ENCODE data around the gene MOCS1. TPM values are rescaled to one million over a fixed set of nuclear protein-coding genes. Genes with fewer than 3 reads are reported as not detected.

The MOCS1 gene
- polyA plus RNA-seq, 3 donors from 2014 or later: 0.39 to 0.93 (median 0.59) TPM

DNA sequence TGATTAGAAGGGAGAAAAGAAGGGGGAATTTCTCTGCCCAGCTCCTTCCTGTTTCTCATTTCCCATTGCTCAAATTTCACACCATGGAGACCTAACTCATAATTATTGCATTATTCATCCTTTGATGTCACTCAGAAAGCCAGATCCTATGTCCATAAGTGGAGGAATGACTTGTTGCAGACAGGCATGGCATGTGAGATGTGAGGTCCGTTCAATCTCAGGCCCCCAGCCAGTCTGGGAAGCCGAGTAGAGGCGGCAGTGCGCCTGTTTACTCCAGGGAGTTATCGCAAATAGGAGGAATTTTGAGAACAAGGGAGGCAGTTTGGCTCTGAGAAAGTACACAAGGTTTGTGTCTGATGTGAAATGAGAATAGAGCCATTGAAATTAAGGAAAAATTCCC lies 26.9 kb upstream of the MOCS1 start:
- H3K4me3 Mint-ChIP-seq: no peak overlapping the region
- DNase-seq: no peak
- no peak overlapping the region for H3K27ac Mint-ChIP-seq
- peaks cover 0 to 3% (median 0%) of the 10 kb centered on the region in 6 donors for H3K9me3 Mint-ChIP-seq
- H3K4me1 Mint-ChIP-seq: no peaks in the 10 kb centered on the region
- peaks cover 4 to 16% (median 11%) of the 10 kb centered on the region in 3 donors for H3K27me3 Mint-ChIP-seq (ENCODE audit: low read depth in 3 of 3)
- H3K36me3 Mint-ChIP-seq: no peaks in the 10 kb centered on the region

GRCh38 chr6:39958947-39959346 lies 24.7 kb upstream of the MOCS1 start:
- Mint-ChIP-seq H3K4me3 (no peak overlapping the region), H3K27ac (no peak overlapping the region), H3K4me1 (no peaks in the 10 kb centered on the region), H3K36me3 (no peaks in the 10 kb centered on the region), H3K27me3 (ENCODE audit: low read depth in 3 of 3) (peaks cover 4 to 12% (median 10%) of the 10 kb centered on the region in 3 donors), H3K9me3 (peaks cover 0 to 3% (median 0%) of the 10 kb centered on the region in 6 donors)
- DNase-seq: no peak

DNA sequence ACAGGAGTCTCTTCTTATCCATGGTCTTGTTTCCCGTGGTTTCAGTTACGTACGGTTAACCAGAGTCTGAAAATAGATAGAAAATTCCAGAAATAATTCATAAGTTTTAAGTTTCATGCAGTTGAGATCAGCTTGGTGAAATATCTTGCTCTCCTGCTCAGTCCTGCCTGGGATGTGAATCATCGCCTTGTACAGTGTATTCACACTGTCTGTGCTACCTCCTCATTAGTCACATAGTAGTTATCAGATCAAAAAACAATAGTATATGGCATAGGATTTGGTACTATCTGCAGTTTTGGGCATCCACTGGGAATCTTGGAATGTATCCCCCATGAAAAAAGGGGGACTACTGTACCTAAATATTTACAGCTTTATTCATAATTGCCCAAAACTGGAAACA lies 22.7 kb upstream of the MOCS1 start:
- peaks cover 0 to 3% (median 0%) of the 10 kb centered on the region in 6 donors for H3K9me3 Mint-ChIP-seq
- H3K4me3 Mint-ChIP-seq: no peak overlapping the region
- H3K27me3 Mint-ChIP-seq (ENCODE audit: low read depth in 3 of 3): peaks cover 2 to 10% (median 4%) of the 10 kb centered on the region in 3 donors
- no peaks in the 10 kb centered on the region for H3K4me1 Mint-ChIP-seq
- H3K36me3 Mint-ChIP-seq: no peaks in the 10 kb centered on the region
- no peak for DNase-seq
- no peak overlapping the region for H3K27ac Mint-ChIP-seq

- H3K27me3 Mint-ChIP-seq (ENCODE audit: low read depth in 3 of 3): peaks cover 0 to 4% (median 2%) of the 10 kb centered on the region in 3 donors
- H3K4me3 Mint-ChIP-seq: no peak overlapping the region
- H3K4me1 Mint-ChIP-seq: no peaks in the 10 kb centered on the region
- no peak overlapping the region for H3K27ac Mint-ChIP-seq
- no peaks in the 10 kb centered on the region for H3K9me3 Mint-ChIP-seq
- no peak for DNase-seq
- no peaks in the 10 kb centered on the region for H3K36me3 Mint-ChIP-seq
These were observed 18.9 kb upstream of the MOCS1 start for GRCh38 chr6:39953076-39953618.

- H3K9me3 Mint-ChIP-seq: no peaks in the 10 kb centered on the region
- no peaks in the 10 kb centered on the region for H3K4me1 Mint-ChIP-seq
- no peak overlapping the region for H3K27ac Mint-ChIP-seq
- no peak for DNase-seq
- H3K27me3 Mint-ChIP-seq (ENCODE audit: low read depth in 3 of 3): peaks cover 0 to 2% (median 2%) of the 10 kb centered on the region in 3 donors
- H3K36me3 Mint-ChIP-seq: no peaks in the 10 kb centered on the region
- no peak overlapping the region for H3K4me3 Mint-ChIP-seq
These were observed 17.9 kb upstream of the MOCS1 start for GRCh38 chr6:39952167-39952566.

- no peaks in the 10 kb centered on the region for H3K9me3 Mint-ChIP-seq
- no peaks in the 10 kb centered on the region for H3K4me1 Mint-ChIP-seq
- peaks cover 0 to 2% (median 2%) of the 10 kb centered on the region in 3 donors for H3K27me3 Mint-ChIP-seq (ENCODE audit: low read depth in 3 of 3)
- H3K36me3 Mint-ChIP-seq: no peaks in the 10 kb centered on the region
- DNase-seq: no peak
- H3K4me3 Mint-ChIP-seq: no peak overlapping the region
- no peak overlapping the region for H3K27ac Mint-ChIP-seq
These were observed 17.5 kb upstream of the MOCS1 start for GRCh38 chr6:39951716-39952115.

- peaks cover 0 to 4% (median 2%) of the 10 kb centered on the region in 3 donors for H3K27me3 Mint-ChIP-seq (ENCODE audit: low read depth in 3 of 3)
- DNase-seq: no peak
- no peak overlapping the region for H3K4me3 Mint-ChIP-seq
- no peaks in the 10 kb centered on the region for H3K4me1 Mint-ChIP-seq
- H3K27ac Mint-ChIP-seq: no peak overlapping the region
- H3K9me3 Mint-ChIP-seq: no peaks in the 10 kb centered on the region
- H3K36me3 Mint-ChIP-seq: no peaks in the 10 kb centered on the region
These were observed 16.9 kb upstream of the MOCS1 start for GRCh38 chr6:39951191-39951590.

DNA sequence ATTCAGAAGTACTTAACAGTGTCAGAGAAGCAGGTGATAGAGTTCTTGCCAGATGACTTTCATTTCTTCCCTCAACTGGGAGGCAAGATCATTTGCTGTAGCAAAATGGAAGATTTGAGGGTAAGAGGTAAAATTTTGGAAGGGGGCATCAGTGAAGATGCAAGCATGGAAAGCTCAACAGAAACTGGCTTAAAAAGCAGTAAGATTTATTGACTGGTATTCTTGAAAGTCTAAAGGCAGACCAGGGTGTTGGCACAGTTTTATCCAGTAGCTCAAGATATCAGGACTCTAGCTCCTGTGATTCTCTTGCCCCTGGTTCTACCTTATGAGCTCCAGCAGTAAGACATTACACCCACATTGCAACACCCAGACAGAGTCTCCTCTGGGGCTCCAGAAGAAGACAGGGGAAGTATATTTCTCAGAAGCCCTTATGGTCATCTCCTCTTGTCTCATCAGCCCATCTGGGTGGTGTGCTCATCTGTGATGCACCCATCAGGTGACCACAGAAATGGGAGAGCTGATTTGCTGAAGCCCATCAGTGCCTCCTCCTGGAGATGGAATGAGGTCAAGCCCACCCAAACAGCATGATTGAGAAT lies 16.0 kb upstream of the MOCS1 start:
- H3K9me3 Mint-ChIP-seq: no peaks in the 10 kb centered on the region
- H3K36me3 Mint-ChIP-seq: no peaks in the 10 kb centered on the region
- peaks cover 0 to 2% (median 2%) of the 10 kb centered on the region in 3 donors for H3K27me3 Mint-ChIP-seq (ENCODE audit: low read depth in 3 of 3)
- H3K27ac Mint-ChIP-seq: no peak overlapping the region
- DNase-seq: no peak
- no peak overlapping the region for H3K4me3 Mint-ChIP-seq
- no peaks in the 10 kb centered on the region for H3K4me1 Mint-ChIP-seq

GRCh38 chr6:39948199-39948791 lies 14.0 kb upstream of the MOCS1 start:
- no peak overlapping the region for H3K4me3 Mint-ChIP-seq

DNA sequence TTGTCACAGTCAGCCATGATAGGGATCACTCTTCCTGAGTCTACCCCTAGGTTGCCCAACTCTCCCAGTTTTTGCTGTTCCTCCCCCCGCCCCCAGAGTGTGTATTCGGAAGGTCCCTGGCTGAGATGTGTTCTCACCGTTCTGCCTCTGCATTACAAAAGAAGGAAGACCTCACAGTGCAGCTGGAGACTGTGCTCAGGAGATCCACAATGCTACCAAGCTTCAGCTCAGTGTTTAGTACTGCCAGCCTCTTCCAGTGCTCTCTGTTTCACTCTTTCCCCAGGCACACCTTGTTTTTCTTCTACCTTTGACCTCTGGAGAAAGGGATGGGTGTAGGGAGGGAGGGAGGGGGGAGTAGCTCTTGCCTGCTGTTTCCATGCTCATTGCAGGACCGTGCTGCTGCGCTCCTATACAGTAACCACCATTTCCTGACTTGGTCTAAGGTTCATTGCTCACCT lies 13.4 kb upstream of the MOCS1 start:
- no peak overlapping the region for H3K27ac Mint-ChIP-seq
- H3K27me3 Mint-ChIP-seq (ENCODE audit: low read depth in 3 of 3): peaks cover 0 to 5% (median 2%) of the 10 kb centered on the region in 3 donors
- DNase-seq: no peak
- H3K4me1 Mint-ChIP-seq: no peaks in the 10 kb centered on the region
- no peaks in the 10 kb centered on the region for H3K36me3 Mint-ChIP-seq
- no peaks in the 10 kb centered on the region for H3K9me3 Mint-ChIP-seq
- no peak overlapping the region for H3K4me3 Mint-ChIP-seq

More at GRCh38 chr6:39948199-39948791, 14.0 kb upstream of the MOCS1 start:
- DNase-seq: no peak
- Mint-ChIP-seq H3K27ac (no peak overlapping the region), H3K27me3 (ENCODE audit: low read depth in 3 of 3) (peaks cover 0 to 3% (median 2%) of the 10 kb centered on the region in 3 donors), H3K9me3 (no peaks in the 10 kb centered on the region), H3K36me3 (no peaks in the 10 kb centered on the region), H3K4me1 (no peaks in the 10 kb centered on the region)

GRCh38 chr6:39945626-39946025 lies 11.4 kb upstream of the MOCS1 start:
- Mint-ChIP-seq H3K36me3 (no peaks in the 10 kb centered on the region), H3K4me3 (no peak overlapping the region), H3K9me3 (no peaks in the 10 kb centered on the region), H3K27ac (no peak overlapping the region), H3K4me1 (no peaks in the 10 kb centered on the region), H3K27me3 (ENCODE audit: low read depth in 3 of 3) (peaks cover 2 to 5% (median 2%) of the 10 kb centered on the region in 3 donors)
- no peak for DNase-seq

GRCh38 chr6:39942903-39943580 lies 8.8 kb upstream of the MOCS1 start:
- H3K9me3 Mint-ChIP-seq: no peaks in the 10 kb centered on the region
- no peaks in the 10 kb centered on the region for H3K4me1 Mint-ChIP-seq
- DNase-seq: no peak
- H3K27ac Mint-ChIP-seq: no peak overlapping the region
- peaks cover 5 to 10% (median 6%) of the 10 kb centered on the region in 3 donors for H3K27me3 Mint-ChIP-seq (ENCODE audit: low read depth in 3 of 3)
- no peaks in the 10 kb centered on the region for H3K36me3 Mint-ChIP-seq
- H3K4me3 Mint-ChIP-seq: no peak overlapping the region

DNA sequence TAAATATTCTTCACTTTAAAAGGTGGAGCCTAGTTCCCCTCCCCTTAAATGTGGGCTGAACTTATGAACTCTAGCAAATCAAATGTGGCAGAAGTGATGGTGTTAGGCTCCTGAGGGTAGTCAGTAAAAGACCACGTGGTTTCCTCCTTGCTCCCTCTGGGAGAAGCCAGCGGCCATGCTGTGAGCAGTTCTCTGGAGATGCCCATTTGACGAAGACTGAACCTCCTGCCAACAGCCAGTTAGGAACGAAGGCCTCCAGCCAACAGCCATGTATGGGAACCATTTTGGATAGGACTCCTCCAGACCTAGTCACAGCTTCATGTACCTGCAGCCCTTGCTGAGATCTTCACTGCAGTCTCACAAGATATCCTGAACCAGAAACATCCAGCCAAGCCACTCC lies 7.6 kb upstream of the MOCS1 start:
- Mint-ChIP-seq H3K9me3 (no peaks in the 10 kb centered on the region), H3K27ac (no peak overlapping the region), H3K4me1 (no peaks in the 10 kb centered on the region), H3K27me3 (ENCODE audit: low read depth in 3 of 3) (peaks cover 6 to 8% (median 7%) of the 10 kb centered on the region in 3 donors), H3K4me3 (no peak overlapping the region), H3K36me3 (no peaks in the 10 kb centered on the region)
- no peak for DNase-seq

DNA sequence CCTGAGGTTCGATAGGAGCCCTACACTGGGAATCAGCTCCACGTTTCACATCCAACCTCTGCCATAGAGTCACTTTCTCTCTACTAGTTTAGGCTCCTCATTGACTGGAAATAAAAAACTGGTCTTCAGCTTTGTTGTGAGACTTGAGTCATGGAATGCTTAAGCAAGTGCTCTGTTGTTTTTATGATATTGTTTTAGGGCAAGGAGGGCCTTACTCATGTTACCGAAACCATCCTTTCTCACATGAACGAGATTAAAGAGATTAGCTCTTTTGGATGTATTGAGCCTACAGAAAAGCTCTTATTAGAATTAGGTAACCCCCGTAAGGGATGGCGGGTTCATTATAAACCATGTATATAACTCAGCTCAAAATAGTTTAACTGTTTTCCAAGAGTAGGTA lies 6.9 kb upstream of the MOCS1 start:
- no peak for DNase-seq
- no peaks in the 10 kb centered on the region for H3K9me3 Mint-ChIP-seq
- H3K4me3 Mint-ChIP-seq: no peak overlapping the region
- H3K4me1 Mint-ChIP-seq: no peaks in the 10 kb centered on the region
- H3K27ac Mint-ChIP-seq: no peak overlapping the region
- H3K27me3 Mint-ChIP-seq (ENCODE audit: low read depth in 3 of 3): peaks cover 5 to 8% (median 6%) of the 10 kb centered on the region in 3 donors
- H3K36me3 Mint-ChIP-seq: no peaks in the 10 kb centered on the region
